ENCODE measurements around the gene IL1RAPL1. TPM values are rescaled to one million over a fixed set of nuclear protein-coding genes. Genes with fewer than 3 reads are reported as not detected.

IL1RAPL1 gene
- total and polyA plus RNA-seq, 2 experiments from 2014 or later: 0.18 to 0.49 TPM

DNA sequence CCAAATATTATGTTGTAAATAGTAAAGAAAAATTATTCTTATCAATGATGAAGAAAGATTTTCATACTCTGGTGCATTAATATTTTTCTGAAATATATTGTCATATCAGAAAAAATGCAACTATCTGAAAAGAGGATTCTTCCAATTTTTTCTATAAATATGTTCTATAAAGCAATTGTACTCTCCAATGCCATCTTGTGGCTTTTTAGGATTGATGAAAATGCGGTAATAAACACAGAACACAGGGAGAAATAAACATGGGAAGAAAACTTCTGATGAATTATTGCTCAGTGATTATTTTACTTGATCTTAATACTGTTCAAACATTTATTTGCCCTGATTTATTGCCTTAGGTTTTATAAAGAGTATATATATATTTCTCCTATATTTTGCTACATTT is 215.4 kb downstream of the IL1RAPL1 start:
- ATAC-seq (no peak), DNase-seq (ENCODE audit: low spot score) (no peak)
- TF ChIP-seq CTCF (conservative IDR thresholded peaks at IDR 0.05; ENCODE audit: low read depth in 2 of 2): no peak; a peak in 1 of 4 replicates
- TF ChIP-seq EZH2phosphoT487 (IDR thresholded peaks at IDR 0.05; ENCODE audit: unreplicated experiment): no peak
- TF ChIP-seq, protein P1, sequence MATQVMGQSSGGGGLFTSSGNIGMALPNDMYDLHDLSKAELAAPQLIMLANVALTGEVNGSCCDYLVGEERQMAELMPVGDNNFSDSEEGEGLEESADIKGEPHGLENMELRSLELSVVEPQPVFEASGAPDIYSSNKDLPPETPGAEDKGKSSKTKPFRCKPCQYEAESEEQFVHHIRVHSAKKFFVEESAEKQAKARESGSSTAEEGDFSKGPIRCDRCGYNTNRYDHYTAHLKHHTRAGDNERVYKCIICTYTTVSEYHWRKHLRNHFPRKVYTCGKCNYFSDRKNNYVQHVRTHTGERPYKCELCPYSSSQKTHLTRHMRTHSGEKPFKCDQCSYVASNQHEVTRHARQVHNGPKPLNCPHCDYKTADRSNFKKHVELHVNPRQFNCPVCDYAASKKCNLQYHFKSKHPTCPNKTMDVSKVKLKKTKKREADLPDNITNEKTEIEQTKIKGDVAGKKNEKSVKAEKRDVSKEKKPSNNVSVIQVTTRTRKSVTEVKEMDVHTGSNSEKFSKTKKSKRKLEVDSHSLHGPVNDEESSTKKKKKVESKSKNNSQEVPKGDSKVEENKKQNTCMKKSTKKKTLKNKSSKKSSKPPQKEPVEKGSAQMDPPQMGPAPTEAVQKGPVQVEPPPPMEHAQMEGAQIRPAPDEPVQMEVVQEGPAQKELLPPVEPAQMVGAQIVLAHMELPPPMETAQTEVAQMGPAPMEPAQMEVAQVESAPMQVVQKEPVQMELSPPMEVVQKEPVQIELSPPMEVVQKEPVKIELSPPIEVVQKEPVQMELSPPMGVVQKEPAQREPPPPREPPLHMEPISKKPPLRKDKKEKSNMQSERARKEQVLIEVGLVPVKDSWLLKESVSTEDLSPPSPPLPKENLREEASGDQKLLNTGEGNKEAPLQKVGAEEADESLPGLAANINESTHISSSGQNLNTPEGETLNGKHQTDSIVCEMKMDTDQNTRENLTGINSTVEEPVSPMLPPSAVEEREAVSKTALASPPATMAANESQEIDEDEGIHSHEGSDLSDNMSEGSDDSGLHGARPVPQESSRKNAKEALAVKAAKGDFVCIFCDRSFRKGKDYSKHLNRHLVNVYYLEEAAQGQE (IDR thresholded peaks at IDR 0.05; ENCODE audit: unreplicated experiment): no peak
- TF ChIP-seq, protein P2, sequence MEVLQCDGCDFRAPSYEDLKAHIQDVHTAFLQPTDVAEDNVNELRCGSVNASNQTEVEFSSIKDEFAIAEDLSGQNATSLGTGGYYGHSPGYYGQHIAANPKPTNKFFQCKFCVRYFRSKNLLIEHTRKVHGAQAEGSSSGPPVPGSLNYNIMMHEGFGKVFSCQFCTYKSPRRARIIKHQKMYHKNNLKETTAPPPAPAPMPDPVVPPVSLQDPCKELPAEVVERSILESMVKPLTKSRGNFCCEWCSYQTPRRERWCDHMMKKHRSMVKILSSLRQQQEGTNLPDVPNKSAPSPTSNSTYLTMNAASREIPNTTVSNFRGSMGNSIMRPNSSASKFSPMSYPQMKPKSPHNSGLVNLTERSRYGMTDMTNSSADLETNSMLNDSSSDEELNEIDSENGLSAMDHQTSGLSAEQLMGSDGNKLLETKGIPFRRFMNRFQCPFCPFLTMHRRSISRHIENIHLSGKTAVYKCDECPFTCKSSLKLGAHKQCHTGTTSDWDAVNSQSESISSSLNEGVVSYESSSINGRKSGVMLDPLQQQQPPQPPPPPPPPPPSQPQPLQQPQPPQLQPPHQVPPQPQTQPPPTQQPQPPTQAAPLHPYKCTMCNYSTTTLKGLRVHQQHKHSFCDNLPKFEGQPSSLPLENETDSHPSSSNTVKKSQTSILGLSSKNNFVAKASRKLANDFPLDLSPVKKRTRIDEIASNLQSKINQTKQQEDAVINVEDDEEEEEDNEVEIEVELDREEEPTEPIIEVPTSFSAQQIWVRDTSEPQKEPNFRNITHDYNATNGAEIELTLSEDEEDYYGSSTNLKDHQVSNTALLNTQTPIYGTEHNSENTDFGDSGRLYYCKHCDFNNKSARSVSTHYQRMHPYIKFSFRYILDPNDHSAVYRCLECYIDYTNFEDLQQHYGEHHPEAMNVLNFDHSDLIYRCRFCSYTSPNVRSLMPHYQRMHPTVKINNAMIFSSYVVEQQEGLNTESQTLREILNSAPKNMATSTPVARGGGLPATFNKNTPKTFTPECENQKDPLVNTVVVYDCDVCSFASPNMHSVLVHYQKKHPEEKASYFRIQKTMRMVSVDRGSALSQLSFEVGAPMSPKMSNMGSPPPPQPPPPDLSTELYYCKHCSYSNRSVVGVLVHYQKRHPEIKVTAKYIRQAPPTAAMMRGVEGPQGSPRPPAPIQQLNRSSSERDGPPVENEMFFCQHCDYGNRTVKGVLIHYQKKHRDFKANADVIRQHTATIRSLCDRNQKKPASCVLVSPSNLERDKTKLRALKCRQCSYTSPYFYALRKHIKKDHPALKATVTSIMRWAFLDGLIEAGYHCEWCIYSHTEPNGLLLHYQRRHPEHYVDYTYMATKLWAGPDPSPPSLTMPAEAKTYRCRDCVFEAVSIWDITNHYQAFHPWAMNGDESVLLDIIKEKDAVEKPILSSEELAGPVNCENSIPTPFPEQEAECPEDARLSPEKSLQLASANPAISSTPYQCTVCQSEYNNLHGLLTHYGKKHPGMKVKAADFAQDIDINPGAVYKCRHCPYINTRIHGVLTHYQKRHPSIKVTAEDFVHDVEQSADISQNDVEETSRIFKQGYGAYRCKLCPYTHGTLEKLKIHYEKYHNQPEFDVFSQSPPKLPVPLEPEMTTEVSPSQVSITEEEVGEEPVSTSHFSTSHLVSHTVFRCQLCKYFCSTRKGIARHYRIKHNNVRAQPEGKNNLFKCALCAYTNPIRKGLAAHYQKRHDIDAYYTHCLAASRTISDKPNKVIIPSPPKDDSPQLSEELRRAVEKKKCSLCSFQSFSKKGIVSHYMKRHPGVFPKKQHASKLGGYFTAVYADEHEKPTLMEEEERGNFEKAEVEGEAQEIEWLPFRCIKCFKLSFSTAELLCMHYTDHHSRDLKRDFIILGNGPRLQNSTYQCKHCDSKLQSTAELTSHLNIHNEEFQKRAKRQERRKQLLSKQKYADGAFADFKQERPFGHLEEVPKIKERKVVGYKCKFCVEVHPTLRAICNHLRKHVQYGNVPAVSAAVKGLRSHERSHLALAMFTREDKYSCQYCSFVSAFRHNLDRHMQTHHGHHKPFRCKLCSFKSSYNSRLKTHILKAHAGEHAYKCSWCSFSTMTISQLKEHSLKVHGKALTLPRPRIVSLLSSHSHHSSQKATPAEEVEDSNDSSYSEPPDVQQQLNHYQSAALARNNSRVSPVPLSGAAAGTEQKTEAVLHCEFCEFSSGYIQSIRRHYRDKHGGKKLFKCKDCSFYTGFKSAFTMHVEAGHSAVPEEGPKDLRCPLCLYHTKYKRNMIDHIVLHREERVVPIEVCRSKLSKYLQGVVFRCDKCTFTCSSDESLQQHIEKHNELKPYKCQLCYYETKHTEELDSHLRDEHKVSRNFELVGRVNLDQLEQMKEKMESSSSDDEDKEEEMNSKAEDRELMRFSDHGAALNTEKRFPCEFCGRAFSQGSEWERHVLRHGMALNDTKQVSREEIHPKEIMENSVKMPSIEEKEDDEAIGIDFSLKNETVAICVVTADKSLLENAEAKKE (CRISPR knock-in tag; IDR thresholded peaks at IDR 0.05): no peak
- no peak for TF ChIP-seq ZNF331 (CRISPR knock-in tag; IDR thresholded peaks at IDR 0.05; ENCODE audit: low read depth)
- Histone ChIP-seq H3K9me2 (ENCODE audit: insufficient read depth) (no peaks in the 10 kb centered on the region), H3K27ac (ENCODE audit: low read depth) (no peak overlapping the region), H3K4me3 (no peak overlapping the region), H3K4me2 (no peak overlapping the region), H3K27me3 (ENCODE audit: insufficient read depth) (no peaks in the 10 kb centered on the region), H3F3A (replicated peaks; ENCODE audit: low read depth) (no peaks in the 10 kb centered on the region), H3K79me2 (replicated peaks; ENCODE audit: insufficient read depth) (no peaks in the 10 kb centered on the region), H4K20me1 (replicated peaks; ENCODE audit: insufficient read depth) (no peaks in the 10 kb centered on the region), H3K4me1 (ENCODE audit: insufficient read depth) (no peaks in the 10 kb centered on the region), H3K36me3 (ENCODE audit: insufficient read depth) (no peaks in the 10 kb centered on the region), H2AFZ (no peak overlapping the region)
- Mint-ChIP-seq H3K27me3 (ENCODE audit: insufficient read depth, low read depth, poor library complexity) (peaks cover 2% of the 10 kb centered on the region), H3K4me1 (no peaks in the 10 kb centered on the region), H3K27ac (no peak overlapping the region), H3K4me3 (no peak overlapping the region), H3K9me3 (peaks cover 3% of the 10 kb centered on the region; the same call in 2 of the 3 replicates), H3K36me3 (ENCODE audit: low read depth) (peaks cover under 1% of the 10 kb centered on the region; the same call in 1 of the 3 replicates)

Measured in GM23338 (cell line).